T-helper 2 cell treated with Interferon-gamma antibody and Interleukin-4, amounts not matched to agents 5 μg/mL and 100 μg/mL, for 36 hours (primary cell): ENCODE data around the gene CRY1.
"Not testable (repeated sequence)": the region's sequence is repeated elsewhere in the genome, so short reads cannot be mapped to it uniquely, and the experiment has no call there.

Source experiments
- DNase-seq: peaks from one replicate; pipeline ENCODE4 v3.0.0; 2021; ENCODE audit warnings: low spot score
- H3K27ac Mint-ChIP-seq: one replicate; pipeline ENCODE4 v1.8.0; 2021; ENCODE audit warnings: mild to moderate bottlenecking, mixed read lengths
- H3K27me3 Mint-ChIP-seq: one replicate; pipeline ENCODE4 v1.8.0; 2021; ENCODE audit warnings: low read depth, mixed read lengths
- H3K36me3 Mint-ChIP-seq: one replicate; pipeline ENCODE4 v1.8.0; 2021; ENCODE audit warnings: low read depth, mixed read lengths
- H3K4me1 Mint-ChIP-seq: one replicate; pipeline ENCODE4 v1.8.0; 2021; ENCODE audit warnings: low read depth, mixed read lengths
- H3K4me3 Mint-ChIP-seq: one replicate; pipeline ENCODE4 v1.8.0; 2022; ENCODE audit warnings: mild to moderate bottlenecking, moderate library complexity, mixed read lengths
- H3K9me3 Mint-ChIP-seq: one replicate; pipeline ENCODE4 v1.8.0; 2021; ENCODE audit warnings: mixed read lengths

CRY1 gene

DNA sequence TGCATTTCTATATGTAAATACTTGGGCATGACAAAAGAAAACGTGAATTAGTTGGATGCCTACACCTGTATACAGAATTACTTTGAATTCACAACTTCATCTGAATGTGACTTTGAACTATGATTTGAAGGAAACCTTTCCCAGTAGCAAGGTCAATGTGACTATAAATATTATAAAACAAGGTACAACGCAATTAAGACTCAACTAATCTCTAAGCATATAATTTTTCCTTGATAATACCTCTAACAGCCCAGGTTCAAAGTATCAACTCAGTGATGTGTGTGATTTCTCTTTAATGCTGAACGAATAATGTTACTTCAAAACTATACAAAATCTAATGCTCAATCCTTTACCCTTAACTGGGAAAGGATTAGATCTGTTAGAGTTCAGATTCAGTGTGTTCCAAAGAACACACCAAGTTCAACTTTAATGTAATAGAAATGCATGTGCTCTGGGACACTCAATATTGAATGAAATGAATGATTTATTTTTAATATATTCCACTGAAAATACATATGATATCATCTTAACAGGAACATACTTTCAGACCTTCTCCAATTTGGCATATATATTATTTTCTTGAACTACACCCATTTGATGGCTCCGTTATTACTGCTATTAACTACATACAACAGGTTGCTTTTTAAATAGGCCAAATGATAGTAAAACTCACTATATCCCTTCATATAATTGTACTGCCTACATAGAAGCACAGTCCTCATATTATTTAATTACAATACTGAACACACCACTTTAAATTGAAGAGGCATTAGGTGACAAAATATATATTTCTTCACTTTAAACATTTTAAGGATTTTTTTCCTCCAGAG lies 66.3 kb downstream of the CRY1 start:
- Mint-ChIP-seq H3K27me3 (no peaks in the 10 kb centered on the region), H3K4me3 (no peak overlapping the region), H3K4me1 (no peaks in the 10 kb centered on the region), H3K36me3 (no peaks in the 10 kb centered on the region), H3K27ac (no peak overlapping the region), H3K9me3 (no peaks in the 10 kb centered on the region)
- no peak for DNase-seq

DNA sequence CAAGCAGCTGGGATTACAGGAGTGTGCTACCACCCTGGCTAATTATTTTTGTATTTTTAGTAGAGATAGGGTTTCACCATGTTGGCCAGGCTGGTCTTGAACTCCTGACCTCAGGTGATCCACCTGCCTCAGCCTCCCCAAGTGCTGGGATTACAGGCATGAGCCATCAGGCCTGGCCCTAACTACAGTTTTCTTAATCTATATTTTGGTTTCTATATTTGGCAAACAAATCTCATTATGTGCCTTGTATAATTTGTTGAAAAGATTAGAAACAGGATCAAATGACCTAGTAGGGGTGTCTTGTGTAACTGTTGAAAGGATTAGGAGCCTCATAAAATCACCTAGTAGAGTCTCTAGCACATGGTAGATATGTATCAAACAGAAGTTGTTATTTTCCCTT lies 67.0 kb downstream of the CRY1 start:
- H3K9me3 Mint-ChIP-seq, H3K27me3 Mint-ChIP-seq, H3K4me3 Mint-ChIP-seq, H3K4me1 Mint-ChIP-seq, H3K27ac Mint-ChIP-seq, H3K36me3 Mint-ChIP-seq, DNase-seq: not testable (repeated sequence)

GRCh38 chr12:107025671-107026070 lies 67.7 kb downstream of the CRY1 start:
- Mint-ChIP-seq H3K4me3 (no peak overlapping the region), H3K4me1 (no peaks in the 10 kb centered on the region), H3K27me3 (no peaks in the 10 kb centered on the region), H3K27ac (no peak overlapping the region), H3K9me3 (no peaks in the 10 kb centered on the region), H3K36me3 (no peaks in the 10 kb centered on the region)
- no peak for DNase-seq

GRCh38 chr12:107019546-107019945 lies 73.8 kb downstream of the CRY1 start:
- Mint-ChIP-seq H3K36me3 (peaks cover 5% of the 10 kb centered on the region), H3K27ac (no peak overlapping the region), H3K4me1 (no peaks in the 10 kb centered on the region), H3K9me3 (no peaks in the 10 kb centered on the region), H3K4me3 (no peak overlapping the region), H3K27me3 (no peaks in the 10 kb centered on the region)
- no peak for DNase-seq

- DNase-seq, result no peak
- no peaks in the 10 kb centered on the region for H3K27me3 Mint-ChIP-seq
- H3K4me3 Mint-ChIP-seq, result no peak overlapping the region
- H3K36me3 Mint-ChIP-seq, result peaks cover 5% of the 10 kb centered on the region
- no peaks in the 10 kb centered on the region for H3K9me3 Mint-ChIP-seq
- H3K27ac Mint-ChIP-seq, result no peak overlapping the region
- no peaks in the 10 kb centered on the region for H3K4me1 Mint-ChIP-seq
These were observed 76.3 kb downstream of the CRY1 start for GRCh38 chr12:107017042-107017441.

DNA sequence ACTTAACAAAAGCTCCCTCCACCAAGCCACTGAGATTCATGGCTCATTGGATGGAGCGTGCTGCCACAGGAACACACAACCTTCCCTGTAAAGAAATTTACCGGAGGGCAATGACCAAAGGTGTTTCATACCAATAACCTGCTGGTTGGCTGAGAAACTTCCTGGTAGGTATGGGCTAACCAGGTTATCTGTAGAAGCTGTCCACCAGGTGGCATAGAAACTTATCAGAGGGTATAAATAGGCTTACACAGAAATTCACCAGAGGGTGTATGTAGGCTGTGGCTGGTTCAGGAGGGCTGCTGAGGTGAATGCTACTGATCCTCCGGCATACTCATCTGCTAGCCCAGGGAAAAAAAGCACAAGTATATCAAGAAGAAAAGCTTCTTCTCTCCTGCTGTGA lies 79.3 kb downstream of the CRY1 start:
- no peaks in the 10 kb centered on the region for H3K27me3 Mint-ChIP-seq
- DNase-seq, result no peak
- no peak overlapping the region for H3K27ac Mint-ChIP-seq
- no peaks in the 10 kb centered on the region for H3K36me3 Mint-ChIP-seq
- H3K4me3 Mint-ChIP-seq, result no peak overlapping the region
- H3K4me1 Mint-ChIP-seq, result no peaks in the 10 kb centered on the region
- no peaks in the 10 kb centered on the region for H3K9me3 Mint-ChIP-seq

GRCh38 chr12:107012736-107013425 lies 80.5 kb downstream of the CRY1 start:
- no peak for DNase-seq
- Mint-ChIP-seq H3K4me3 (no peak overlapping the region), H3K4me1 (no peaks in the 10 kb centered on the region), H3K36me3 (no peaks in the 10 kb centered on the region), H3K9me3 (no peaks in the 10 kb centered on the region), H3K27ac (no peak overlapping the region), H3K27me3 (no peaks in the 10 kb centered on the region)

GRCh38 chr12:107011519-107011918 lies 81.8 kb downstream of the CRY1 start:
- H3K4me3 Mint-ChIP-seq, result no peak overlapping the region
- no peaks in the 10 kb centered on the region for H3K36me3 Mint-ChIP-seq
- no peaks in the 10 kb centered on the region for H3K9me3 Mint-ChIP-seq
- H3K27me3 Mint-ChIP-seq, result no peaks in the 10 kb centered on the region
- H3K4me1 Mint-ChIP-seq, result no peaks in the 10 kb centered on the region
- H3K27ac Mint-ChIP-seq, result no peak overlapping the region
- DNase-seq, result no peak

- no peaks in the 10 kb centered on the region for H3K4me1 Mint-ChIP-seq
- no peaks in the 10 kb centered on the region for H3K9me3 Mint-ChIP-seq
- H3K27me3 Mint-ChIP-seq, result no peaks in the 10 kb centered on the region
- no peak overlapping the region for H3K27ac Mint-ChIP-seq
- no peak overlapping the region for H3K4me3 Mint-ChIP-seq
- no peak for DNase-seq
- peaks cover 4% of the 10 kb centered on the region for H3K36me3 Mint-ChIP-seq
These were observed 85.9 kb downstream of the CRY1 start for GRCh38 chr12:107007411-107007810.

DNA sequence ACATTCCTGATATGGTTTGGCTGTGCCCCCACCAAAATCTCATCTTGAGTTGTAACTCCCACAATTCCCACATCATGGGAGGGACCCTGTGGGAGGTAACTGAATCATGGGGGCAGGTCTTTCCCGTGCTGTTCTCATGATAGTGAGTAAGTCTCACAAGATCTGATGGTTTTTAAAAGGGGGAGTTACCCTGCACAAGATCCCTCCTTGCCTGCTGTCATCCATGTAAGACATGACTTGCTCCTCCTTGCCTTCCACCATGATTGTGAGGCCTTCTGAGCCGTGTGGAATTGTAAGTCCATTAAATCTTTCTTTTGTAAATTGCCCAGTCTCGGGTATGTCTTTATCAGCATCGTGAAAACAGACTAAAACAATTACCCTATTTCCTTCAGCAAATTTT lies 90.7 kb downstream of the CRY1 start:
- not testable (repeated sequence) for H3K4me3 Mint-ChIP-seq, H3K36me3 Mint-ChIP-seq, H3K27me3 Mint-ChIP-seq, DNase-seq, H3K4me1 Mint-ChIP-seq, H3K9me3 Mint-ChIP-seq, H3K27ac Mint-ChIP-seq

DNA sequence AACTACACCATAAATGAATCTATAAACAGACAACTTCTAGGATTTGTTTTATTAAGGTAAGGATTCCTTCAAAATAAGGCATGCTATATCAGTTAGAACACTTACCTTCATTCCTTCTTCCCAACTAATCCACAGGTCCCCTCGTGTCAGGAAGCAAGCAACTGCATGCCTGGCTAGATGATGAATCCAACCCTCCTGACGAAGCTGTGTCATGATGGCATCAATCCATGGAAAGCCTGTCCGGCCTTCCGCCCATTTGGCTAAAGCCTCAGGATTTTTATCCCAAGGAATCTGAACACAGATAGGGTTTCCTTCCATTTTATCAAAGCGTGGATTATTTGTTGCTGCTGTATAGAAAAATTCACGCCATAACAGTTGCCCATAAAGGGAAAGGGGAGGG lies 93.9 kb downstream of the CRY1 start:
- Mint-ChIP-seq H3K27ac (no peak overlapping the region), H3K9me3 (no peaks in the 10 kb centered on the region), H3K27me3 (no peaks in the 10 kb centered on the region), H3K4me1 (no peaks in the 10 kb centered on the region), H3K4me3 (no peak overlapping the region), H3K36me3 (peaks cover 9% of the 10 kb centered on the region)
- DNase-seq, result no peak

- H3K4me3 Mint-ChIP-seq, result no peak overlapping the region
- no peak overlapping the region for H3K27ac Mint-ChIP-seq
- no peaks in the 10 kb centered on the region for H3K4me1 Mint-ChIP-seq
- H3K9me3 Mint-ChIP-seq, result no peaks in the 10 kb centered on the region
- H3K36me3 Mint-ChIP-seq, result peaks cover 9% of the 10 kb centered on the region
- no peak for DNase-seq
- H3K27me3 Mint-ChIP-seq, result no peaks in the 10 kb centered on the region
These were observed 95.4 kb downstream of the CRY1 start for GRCh38 chr12:106997916-106998315.

GRCh38 chr12:106996102-106996501 lies 97.2 kb downstream of the CRY1 start:
- not testable (repeated sequence) for H3K27ac Mint-ChIP-seq, H3K9me3 Mint-ChIP-seq, DNase-seq, H3K4me1 Mint-ChIP-seq, H3K36me3 Mint-ChIP-seq, H3K27me3 Mint-ChIP-seq, H3K4me3 Mint-ChIP-seq

- H3K27me3 Mint-ChIP-seq, result no peaks in the 10 kb centered on the region
- no peaks in the 10 kb centered on the region for H3K4me1 Mint-ChIP-seq
- no peaks in the 10 kb centered on the region for H3K9me3 Mint-ChIP-seq
- H3K4me3 Mint-ChIP-seq, result no peak overlapping the region
- H3K36me3 Mint-ChIP-seq, result peaks cover 3% of the 10 kb centered on the region
- no peak for DNase-seq
- no peak overlapping the region for H3K27ac Mint-ChIP-seq
These were observed 98.6 kb downstream of the CRY1 start for GRCh38 chr12:106994579-106995220.
